ENCODE results near the gene GPC3.
A peak's percentile ranks its signal among the peaks of the same experiment; 100 is the strongest.

- TF ChIP-seq, protein P1, sequence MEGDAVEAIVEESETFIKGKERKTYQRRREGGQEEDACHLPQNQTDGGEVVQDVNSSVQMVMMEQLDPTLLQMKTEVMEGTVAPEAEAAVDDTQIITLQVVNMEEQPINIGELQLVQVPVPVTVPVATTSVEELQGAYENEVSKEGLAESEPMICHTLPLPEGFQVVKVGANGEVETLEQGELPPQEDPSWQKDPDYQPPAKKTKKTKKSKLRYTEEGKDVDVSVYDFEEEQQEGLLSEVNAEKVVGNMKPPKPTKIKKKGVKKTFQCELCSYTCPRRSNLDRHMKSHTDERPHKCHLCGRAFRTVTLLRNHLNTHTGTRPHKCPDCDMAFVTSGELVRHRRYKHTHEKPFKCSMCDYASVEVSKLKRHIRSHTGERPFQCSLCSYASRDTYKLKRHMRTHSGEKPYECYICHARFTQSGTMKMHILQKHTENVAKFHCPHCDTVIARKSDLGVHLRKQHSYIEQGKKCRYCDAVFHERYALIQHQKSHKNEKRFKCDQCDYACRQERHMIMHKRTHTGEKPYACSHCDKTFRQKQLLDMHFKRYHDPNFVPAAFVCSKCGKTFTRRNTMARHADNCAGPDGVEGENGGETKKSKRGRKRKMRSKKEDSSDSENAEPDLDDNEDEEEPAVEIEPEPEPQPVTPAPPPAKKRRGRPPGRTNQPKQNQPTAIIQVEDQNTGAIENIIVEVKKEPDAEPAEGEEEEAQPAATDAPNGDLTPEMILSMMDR (conservative IDR thresholded peaks at IDR 0.05; ENCODE audit: low read depth in 2 of 2), result peak; percentile 25 to 28; a peak in 2 of 4 replicates
- TF ChIP-seq EZH2phosphoT487 (IDR thresholded peaks at IDR 0.05; ENCODE audit: unreplicated experiment) (no peak), EZH2 (IDR thresholded peaks at IDR 0.05; ENCODE audit: low read depth, unreplicated experiment) (no peak)
Observed at GRCh38 chrX:133745349-133745748, 240.0 kb downstream of the GPC3 start.

Data from GM23338 (cell line).